Measurements from ENCODE around the gene CDYL2. TPM values are rescaled to one million over a fixed set of nuclear protein-coding genes. Genes with fewer than 3 reads are reported as not detected.

CDYL2 gene
- 0.46 to 0.92 TPM (median 0.53 TPM) in 5 replicates for total RNA-seq (2022; extraction: Qiagen RNA extraction)

GRCh38 chr16:80804526-80805383 is at the start of gene CDYL2:
CDYL2 (minus strand) TSS chr16:80804598; CDS start chr16:80804173, 425 bp downstream.

Other genes with a start within 250 kb of the CDYL2 start
- 120 to 133 TPM (median 128 TPM) in 5 replicates for gene CMC2, start 202.3 kb upstream of the CDYL2 start, total RNA-seq (2022; extraction: Qiagen RNA extraction)
- 58.0 to 107 TPM (median 70.1 TPM) in 5 replicates for gene CENPN, start 202.6 kb upstream of the CDYL2 start, total RNA-seq (2022; extraction: Qiagen RNA extraction)
- gene ATMIN, start 231.2 kb upstream of the CDYL2 start, total RNA-seq (2022; extraction: Qiagen RNA extraction), result 27.7 to 31.8 TPM (median 30.2 TPM) in 5 replicates

Data from A549 treated with Mapracorat at 1 μM for 4 hours (cell line).